GM23248 (cell line): ENCODE data around the gene MTHFR.

Experiments
- EZH2 ChIP-seq: fragments of 200-600 bp; sonication (generic); IDR thresholded peaks from 2 replicates; pipeline ENCODE4 v1.6.1; 2018; ENCODE audit warnings: antibody characterized with exemption, mild to moderate bottlenecking; ENCODE audit not compliant: insufficient read depth, poor library complexity, severe bottlenecking
- EZH2phosphoT487 ChIP-seq: fragments of 200-600 bp; sonication (generic); IDR thresholded peaks from 2 replicates; pipeline ENCODE4 v1.6.1; 2018; ENCODE audit warnings: antibody characterized with exemption, moderate library complexity, mild to moderate bottlenecking, low read depth; ENCODE audit not compliant: insufficient read depth

DNA sequence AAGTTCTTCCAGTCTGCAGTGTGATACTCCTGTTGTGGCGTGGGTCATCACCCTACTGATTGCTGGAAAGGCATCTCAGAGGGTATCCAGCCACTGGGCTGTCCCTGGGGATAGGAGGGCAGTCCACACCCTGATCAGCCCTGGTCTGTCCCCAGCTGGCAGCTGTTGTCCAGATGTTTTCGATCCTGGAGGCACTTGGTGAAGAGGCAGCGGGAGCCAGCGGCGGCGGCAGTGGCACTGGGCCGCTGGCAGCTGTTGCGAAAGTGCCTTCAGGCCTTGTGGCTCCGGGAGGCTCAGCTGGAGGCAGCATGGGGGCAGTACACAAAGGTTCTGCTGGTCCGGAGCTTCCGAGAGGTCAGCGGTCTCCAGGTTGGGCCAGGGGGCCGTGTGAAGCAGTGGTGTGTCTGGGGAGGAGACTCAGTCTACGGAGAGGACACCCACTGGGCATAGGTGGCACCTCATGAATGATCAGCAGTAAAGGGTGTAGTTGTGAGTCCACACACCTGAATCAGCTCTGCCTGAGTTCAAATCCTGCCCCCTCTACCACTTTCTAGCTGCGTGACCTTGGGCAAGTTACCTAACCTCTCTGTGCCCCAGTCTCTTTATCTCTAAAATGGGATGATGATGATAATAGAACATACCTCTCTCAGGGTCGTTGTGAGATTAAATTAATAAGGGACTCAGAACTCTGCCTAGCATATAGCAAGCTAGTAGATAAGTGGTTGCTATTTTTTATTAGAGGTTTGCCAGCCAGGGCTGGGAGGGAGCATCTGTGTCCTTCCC lies 37.7 kb downstream of the MTHFR start:
- no peak for TF ChIP-seq EZH2
- TF ChIP-seq EZH2phosphoT487, result no peak
